ENCODE data around the gene RIN1. TPM values are rescaled to one million over a fixed set of nuclear protein-coding genes. Genes with fewer than 3 reads are reported as not detected.

RIN1 gene
- total and polyA plus RNA-seq, 9 of the 15 experiments (the other 6 are each of a cell fraction or from before 2014, with no cell fraction given): 0.01 to 1.2 (median 0.45) TPM; not detected in 1

DNA sequence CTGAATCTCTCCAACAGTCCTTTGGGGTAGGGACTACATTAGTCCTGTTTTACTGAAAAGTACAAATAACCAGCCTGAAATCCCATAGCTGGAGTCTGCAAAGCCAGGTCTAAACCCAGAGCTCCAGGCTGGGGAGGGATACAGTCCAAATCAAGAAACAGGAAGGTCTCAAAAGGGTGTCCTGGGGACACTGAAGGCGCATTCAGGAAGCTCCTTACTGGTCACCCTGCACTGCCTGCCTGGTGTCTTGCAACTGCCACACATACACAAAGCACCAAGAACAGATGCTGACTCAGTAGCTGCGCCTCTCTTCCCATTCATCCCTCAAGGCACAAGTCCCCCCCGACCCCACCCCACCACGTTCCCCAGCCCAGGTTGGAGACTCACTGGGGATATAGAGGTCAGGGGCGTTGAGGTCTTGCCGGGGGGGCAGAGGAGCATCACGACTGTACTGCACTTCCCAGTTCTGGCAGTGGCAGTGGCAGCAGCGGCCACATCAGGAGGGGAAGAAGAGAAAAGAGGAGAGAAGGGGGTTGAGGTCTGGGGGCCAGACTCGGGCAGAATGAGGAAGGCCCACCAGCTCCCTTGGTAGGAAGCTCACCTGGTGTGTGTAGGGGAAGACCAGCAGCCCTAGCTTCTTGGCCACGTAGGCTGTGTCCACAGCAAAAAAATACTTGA is 48.9 kb downstream of the RIN1 start:
- H3K9me3 ChIP-seq (replicated peaks; ENCODE audit: control insufficient read depth, insufficient read depth, low read depth, low read length): no peaks in the 10 kb centered on the region
- peak overlapping the region; percentile 100 for H3K4me2 ChIP-seq (ENCODE audit: insufficient read depth, low read length)
- peaks cover 4% of the 10 kb centered on the region for H3K9me1 ChIP-seq (ENCODE audit: control insufficient read depth, insufficient read depth, low read length)
- ATAC-seq (no peak), FAIRE-seq (no peak), DNase-seq (ENCODE audit: extremely low read depth in 1 of 4, low spot score in 3 of 4) (no peak)
- H4K20me1 ChIP-seq (replicated peaks; ENCODE audit: control insufficient read depth, insufficient read depth, low read length): peaks cover 13% of the 10 kb centered on the region
- H3K27me3 ChIP-seq (ENCODE audit: control insufficient read depth in 2 of 2, insufficient read depth in 2 of 2, low read length in 2 of 2): no peaks in the 10 kb centered on the region
- TF ChIP-seq CBX2 (IDR thresholded peaks at IDR 0.05; ENCODE audit: insufficient read depth, low read length, poor library complexity, severe bottlenecking) (no peak), U2AF2 (optimal IDR thresholded peaks at IDR 0.05; ENCODE audit: low read depth, low read length) (no peak), KDM2B (CRISPR knock-in tag; IDR thresholded peaks at IDR 0.05) (no peak), SMARCE1 (IDR thresholded peaks at IDR 0.05) (no peak), CEBPG (CRISPR knock-in tag; IDR thresholded peaks at IDR 0.05) (no peak), CEBPG (tag; conservative IDR thresholded peaks at IDR 0.05 in 1 of 2, IDR thresholded peaks at IDR 0.05 in 1 of 2) (no peak), ZNF134 (CRISPR knock-in tag; conservative IDR thresholded peaks at IDR 0.05) (no peak), NCOR1 (IDR thresholded peaks at IDR 0.05) (no peak), ZNF431 (CRISPR knock-in tag; IDR thresholded peaks at IDR 0.05) (no peak), ZNF408 (CRISPR knock-in tag; IDR thresholded peaks at IDR 0.05; ENCODE audit: low read depth) (no peak)
- TF ChIP-seq, protein P1, sequence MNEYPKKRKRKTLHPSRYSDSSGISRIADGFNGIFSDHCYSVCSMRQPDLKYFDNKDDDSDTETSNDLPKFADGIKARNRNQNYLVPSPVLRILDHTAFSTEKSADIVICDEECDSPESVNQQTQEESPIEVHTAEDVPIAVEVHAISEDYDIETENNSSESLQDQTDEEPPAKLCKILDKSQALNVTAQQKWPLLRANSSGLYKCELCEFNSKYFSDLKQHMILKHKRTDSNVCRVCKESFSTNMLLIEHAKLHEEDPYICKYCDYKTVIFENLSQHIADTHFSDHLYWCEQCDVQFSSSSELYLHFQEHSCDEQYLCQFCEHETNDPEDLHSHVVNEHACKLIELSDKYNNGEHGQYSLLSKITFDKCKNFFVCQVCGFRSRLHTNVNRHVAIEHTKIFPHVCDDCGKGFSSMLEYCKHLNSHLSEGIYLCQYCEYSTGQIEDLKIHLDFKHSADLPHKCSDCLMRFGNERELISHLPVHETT (CRISPR knock-in tag; conservative IDR thresholded peaks at IDR 0.05 in 1 of 2, IDR thresholded peaks at IDR 0.05 in 1 of 2): no peak
- TF ChIP-seq, protein P2, sequence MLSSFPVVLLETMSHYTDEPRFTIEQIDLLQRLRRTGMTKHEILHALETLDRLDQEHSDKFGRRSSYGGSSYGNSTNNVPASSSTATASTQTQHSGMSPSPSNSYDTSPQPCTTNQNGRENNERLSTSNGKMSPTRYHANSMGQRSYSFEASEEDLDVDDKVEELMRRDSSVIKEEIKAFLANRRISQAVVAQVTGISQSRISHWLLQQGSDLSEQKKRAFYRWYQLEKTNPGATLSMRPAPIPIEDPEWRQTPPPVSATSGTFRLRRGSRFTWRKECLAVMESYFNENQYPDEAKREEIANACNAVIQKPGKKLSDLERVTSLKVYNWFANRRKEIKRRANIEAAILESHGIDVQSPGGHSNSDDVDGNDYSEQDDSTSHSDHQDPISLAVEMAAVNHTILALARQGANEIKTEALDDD (IDR thresholded peaks at IDR 0.05): no peak
- TF ChIP-seq, protein P3, sequence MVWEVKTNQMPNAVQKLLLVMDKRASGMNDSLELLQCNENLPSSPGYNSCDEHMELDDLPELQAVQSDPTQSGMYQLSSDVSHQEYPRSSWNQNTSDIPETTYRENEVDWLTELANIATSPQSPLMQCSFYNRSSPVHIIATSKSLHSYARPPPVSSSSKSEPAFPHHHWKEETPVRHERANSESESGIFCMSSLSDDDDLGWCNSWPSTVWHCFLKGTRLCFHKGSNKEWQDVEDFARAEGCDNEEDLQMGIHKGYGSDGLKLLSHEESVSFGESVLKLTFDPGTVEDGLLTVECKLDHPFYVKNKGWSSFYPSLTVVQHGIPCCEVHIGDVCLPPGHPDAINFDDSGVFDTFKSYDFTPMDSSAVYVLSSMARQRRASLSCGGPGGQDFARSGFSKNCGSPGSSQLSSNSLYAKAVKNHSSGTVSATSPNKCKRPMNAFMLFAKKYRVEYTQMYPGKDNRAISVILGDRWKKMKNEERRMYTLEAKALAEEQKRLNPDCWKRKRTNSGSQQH (CRISPR knock-in tag; IDR thresholded peaks at IDR 0.05): no peak
- H3K36me3 ChIP-seq (ENCODE audit: control insufficient read depth, insufficient read depth, low read length): peaks cover 37% of the 10 kb centered on the region; the same call in 2 of the 3 replicates
- 84% methylated on average over 10 of the region's 10 CpGs for WGBS (ENCODE audit: insufficient coverage, low coverage, missing lambda C conversion rate)
- H3K4me1 ChIP-seq (replicated peaks in 1 of 2; ENCODE audit: control insufficient read depth in 2 of 2, insufficient read depth in 2 of 2, low read length in 2 of 2): peaks cover 21 to 66% of the 10 kb centered on the region in 2 experiments
- ChIA-PET CTCF (ENCODE audit: low intra/inter-chr PET ratio) (interaction anchor here (1.2 kb wide), 1 partner anchor 64 kb away, joined by 3 read pairs; no protein-coding TSS in a partner anchor), POLR2A (interaction anchor here (0.6 to 2.6 kb wide), 6 partner anchors 10 to 74 kb away, joined by 3 to 18 read pairs (median 3); no protein-coding TSS in a partner anchor)
- intact Hi-C loops (cut with micrococcal nuclease) (no loop called here), in situ Hi-C loops (cut with MboI) (no loop called here)
- H2AFZ ChIP-seq (ENCODE audit: low read depth, low read length): no peak overlapping the region
- H3K4me3 ChIP-seq: no peak overlapping the region
- H3K27ac ChIP-seq (ENCODE audit: extremely low read depth, low read depth, low read length): no peak overlapping the region
- no TSS peak for BruUV-seq (replicated peaks)
- H3K9ac ChIP-seq (ENCODE audit: insufficient read depth in 1 of 2, low read depth in 2 of 2, low read length in 2 of 2): peak overlapping the region; percentile 93 to 100; a peak in 3 of 4 replicates
- H3K79me2 ChIP-seq (ENCODE audit: control insufficient read depth, insufficient read depth, low read length): peaks cover 24% of the 10 kb centered on the region

Data from K562 (cell line).